ENCODE data around the gene NEK6.

Gene NEK6

GRCh38 chr9:124296796-124297550 is 39.2 kb downstream of the NEK6 start:
- Mint-ChIP-seq H3K27me3 (ENCODE audit: low read depth) (no peaks in the 10 kb centered on the region), H3K4me1 (ENCODE audit: low read depth) (peaks cover 30% of the 10 kb centered on the region), H3K9me3 (no peaks in the 10 kb centered on the region), H3K36me3 (ENCODE audit: low read depth) (no peaks in the 10 kb centered on the region), H3K27ac (no peak overlapping the region), H3K4me3 (no peak overlapping the region)
- no peak for DNase-seq (ENCODE audit: low spot score)

DNA sequence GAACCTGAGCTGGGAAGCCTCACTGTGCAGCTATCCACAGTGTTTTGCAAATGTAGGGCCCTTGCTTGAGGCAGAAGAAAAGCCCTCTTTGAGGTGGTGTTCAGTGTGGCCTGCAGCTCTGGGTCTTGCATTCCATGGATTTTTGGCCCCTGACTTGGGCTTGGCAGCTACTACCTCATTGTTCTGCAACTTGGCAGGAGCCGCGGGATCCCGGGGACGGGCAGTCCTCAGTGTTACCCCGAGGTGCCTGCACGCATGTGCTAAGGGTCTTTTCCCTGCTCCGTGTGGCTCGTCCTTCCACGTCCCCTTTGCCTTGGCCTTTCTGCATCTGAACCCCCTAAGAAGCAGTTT is 39.8 kb downstream of the NEK6 start:
- H3K36me3 Mint-ChIP-seq (ENCODE audit: low read depth) = no peaks in the 10 kb centered on the region
- H3K27me3 Mint-ChIP-seq (ENCODE audit: low read depth) = no peaks in the 10 kb centered on the region
- no peak overlapping the region for H3K4me3 Mint-ChIP-seq
- DNase-seq (ENCODE audit: low spot score) = no peak
- peaks cover 26% of the 10 kb centered on the region for H3K4me1 Mint-ChIP-seq (ENCODE audit: low read depth)
- H3K9me3 Mint-ChIP-seq = no peaks in the 10 kb centered on the region
- no peak overlapping the region for H3K27ac Mint-ChIP-seq

GRCh38 chr9:124297915-124298645 is 40.3 kb downstream of the NEK6 start:
- H3K4me1 Mint-ChIP-seq (ENCODE audit: low read depth) = peaks cover 21% of the 10 kb centered on the region

GRCh38 chr9:124298646-124299235 is 41.0 kb downstream of the NEK6 start:
- Mint-ChIP-seq H3K9me3 (no peaks in the 10 kb centered on the region), H3K4me3 (no peak overlapping the region), H3K36me3 (ENCODE audit: low read depth) (peaks cover 4% of the 10 kb centered on the region), H3K27me3 (ENCODE audit: low read depth) (no peaks in the 10 kb centered on the region), H3K4me1 (ENCODE audit: low read depth) (peaks cover 20% of the 10 kb centered on the region), H3K27ac (no peak overlapping the region)
- DNase-seq (ENCODE audit: low spot score) = no peak

More at GRCh38 chr9:124297915-124298645, 40.3 kb downstream of the NEK6 start:
- DNase-seq (ENCODE audit: low spot score) = no peak
- Mint-ChIP-seq H3K9me3 (no peaks in the 10 kb centered on the region), H3K36me3 (ENCODE audit: low read depth) (no peaks in the 10 kb centered on the region), H3K4me3 (no peak overlapping the region), H3K27me3 (ENCODE audit: low read depth) (no peaks in the 10 kb centered on the region), H3K27ac (no peak overlapping the region)

GRCh38 chr9:124299515-124300090 is 41.9 kb downstream of the NEK6 start:
- peaks cover 4% of the 10 kb centered on the region for H3K36me3 Mint-ChIP-seq (ENCODE audit: low read depth)
- no peaks in the 10 kb centered on the region for H3K27me3 Mint-ChIP-seq (ENCODE audit: low read depth)
- peak overlapping the region; percentile 6 for H3K27ac Mint-ChIP-seq
- peaks cover 15% of the 10 kb centered on the region for H3K4me1 Mint-ChIP-seq (ENCODE audit: low read depth)
- H3K9me3 Mint-ChIP-seq = no peaks in the 10 kb centered on the region
- H3K4me3 Mint-ChIP-seq = no peak overlapping the region
- no peak for DNase-seq (ENCODE audit: low spot score)

DNA sequence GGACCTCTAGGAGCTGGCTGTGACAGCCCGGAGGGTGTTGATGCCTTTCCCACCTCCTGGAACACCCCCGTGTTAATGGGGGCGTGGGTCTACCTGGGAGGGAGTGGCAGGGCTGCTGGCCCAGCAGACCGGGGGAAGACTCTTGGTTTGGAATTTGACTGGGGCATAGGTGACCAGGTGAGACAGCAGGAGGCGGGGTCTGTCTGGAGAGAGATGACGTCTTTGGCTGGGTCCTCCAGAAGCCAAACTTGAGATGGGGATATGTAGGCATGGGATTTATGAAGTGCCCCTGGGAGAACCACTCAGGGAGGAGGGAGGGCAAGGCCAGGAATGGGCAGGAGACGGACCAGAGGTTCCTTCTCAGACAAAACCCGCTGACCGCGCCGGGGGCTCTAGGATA is 42.6 kb downstream of the NEK6 start:
- no peaks in the 10 kb centered on the region for H3K27me3 Mint-ChIP-seq (ENCODE audit: low read depth)
- peaks cover 7% of the 10 kb centered on the region for H3K36me3 Mint-ChIP-seq (ENCODE audit: low read depth)
- no peak overlapping the region for H3K27ac Mint-ChIP-seq
- H3K4me1 Mint-ChIP-seq (ENCODE audit: low read depth) = peaks cover 11% of the 10 kb centered on the region
- H3K9me3 Mint-ChIP-seq = no peaks in the 10 kb centered on the region
- DNase-seq (ENCODE audit: low spot score) = no peak
- H3K4me3 Mint-ChIP-seq = no peak overlapping the region

DNA sequence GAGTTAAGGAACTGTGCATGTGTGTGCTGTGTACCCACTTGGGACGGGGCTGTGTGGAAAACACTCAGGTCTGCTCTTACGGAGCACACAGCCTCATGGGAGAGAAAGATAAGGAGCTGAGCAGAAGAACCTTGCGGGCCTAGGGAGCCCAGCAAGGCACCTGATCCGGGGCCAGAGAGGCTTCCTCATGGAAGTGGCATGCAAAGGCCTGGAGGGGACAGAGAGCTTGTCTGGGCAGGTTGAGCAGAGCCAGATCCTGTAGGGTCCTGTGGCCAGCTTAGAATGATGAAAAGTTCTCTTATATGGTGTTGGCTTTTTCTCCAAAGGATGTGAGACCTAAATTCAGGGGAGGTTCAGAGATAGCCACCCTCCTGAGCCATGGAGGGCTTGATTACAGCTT is 45.2 kb downstream of the NEK6 start:
- no peaks in the 10 kb centered on the region for H3K27me3 Mint-ChIP-seq (ENCODE audit: low read depth)
- no peak overlapping the region for H3K4me3 Mint-ChIP-seq
- H3K36me3 Mint-ChIP-seq (ENCODE audit: low read depth) = peaks cover 7% of the 10 kb centered on the region
- no peak overlapping the region for H3K27ac Mint-ChIP-seq
- no peak for DNase-seq (ENCODE audit: low spot score)
- no peaks in the 10 kb centered on the region for H3K9me3 Mint-ChIP-seq
- peaks cover 14% of the 10 kb centered on the region for H3K4me1 Mint-ChIP-seq (ENCODE audit: low read depth)

GRCh38 chr9:124303762-124304161 is 46.0 kb downstream of the NEK6 start:
- no peak for DNase-seq (ENCODE audit: low spot score)
- Mint-ChIP-seq H3K4me3 (no peak overlapping the region), H3K27me3 (ENCODE audit: low read depth) (no peaks in the 10 kb centered on the region), H3K36me3 (ENCODE audit: low read depth) (peaks cover 7% of the 10 kb centered on the region), H3K27ac (no peak overlapping the region), H3K9me3 (no peaks in the 10 kb centered on the region), H3K4me1 (ENCODE audit: low read depth) (peaks cover 14% of the 10 kb centered on the region)

DNA sequence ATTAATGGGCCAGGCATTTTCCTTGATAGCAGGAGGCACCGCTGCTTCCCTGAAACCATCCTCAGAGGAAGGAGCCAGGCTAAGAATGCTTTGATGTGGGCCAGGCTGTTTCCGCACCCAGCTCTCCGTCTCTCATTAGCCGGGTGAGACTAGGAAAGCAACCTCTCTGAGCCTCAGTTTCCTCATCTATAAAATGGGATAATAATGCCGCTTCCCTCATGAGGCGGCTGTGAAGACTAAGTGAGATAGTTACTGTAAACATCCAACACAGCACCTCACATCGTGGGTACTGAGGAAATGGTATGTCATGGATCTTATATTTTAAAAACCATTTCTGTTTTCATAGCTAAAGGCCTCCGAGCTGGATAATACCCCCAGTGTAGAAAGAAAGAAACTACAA is 46.5 kb downstream of the NEK6 start:
- no peaks in the 10 kb centered on the region for H3K9me3 Mint-ChIP-seq
- H3K27me3 Mint-ChIP-seq (ENCODE audit: low read depth) = no peaks in the 10 kb centered on the region
- H3K4me3 Mint-ChIP-seq = no peak overlapping the region
- peaks cover 11% of the 10 kb centered on the region for H3K4me1 Mint-ChIP-seq (ENCODE audit: low read depth)
- no peak overlapping the region for H3K27ac Mint-ChIP-seq
- DNase-seq (ENCODE audit: low spot score) = no peak
- H3K36me3 Mint-ChIP-seq (ENCODE audit: low read depth) = peaks cover 7% of the 10 kb centered on the region

DNA sequence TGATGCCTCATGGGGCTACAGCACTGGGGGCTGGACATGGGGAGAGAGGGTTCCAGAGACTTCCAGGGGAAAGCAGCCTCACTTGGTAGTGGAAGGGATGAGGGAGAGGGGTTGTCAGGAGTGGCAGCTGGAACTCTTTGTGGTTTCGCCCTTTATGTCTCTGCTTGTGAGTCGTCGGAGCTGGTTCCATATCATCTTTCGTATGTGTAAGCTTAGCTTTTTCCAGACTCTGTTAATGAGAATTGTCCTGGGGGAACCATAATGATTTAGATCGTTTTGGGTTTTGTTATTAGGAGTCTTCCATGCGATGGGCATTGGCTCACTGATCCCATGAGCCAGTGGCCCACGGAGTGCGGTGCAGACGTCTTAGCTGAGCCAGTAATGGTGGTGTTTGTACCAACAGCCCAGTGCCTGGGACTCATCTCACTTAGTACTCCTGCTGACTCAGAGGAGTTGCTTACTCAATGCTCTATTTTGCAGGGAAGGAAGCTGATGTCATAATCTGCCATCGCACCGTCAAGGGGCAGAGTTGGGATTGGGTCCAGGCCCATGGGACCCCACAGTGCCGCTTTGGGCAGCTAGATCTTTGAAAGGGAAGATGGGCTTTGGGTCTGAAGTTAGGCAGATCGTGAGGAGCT is 48.5 kb downstream of the NEK6 start:
- Mint-ChIP-seq H3K27ac (no peak overlapping the region), H3K9me3 (no peaks in the 10 kb centered on the region), H3K27me3 (ENCODE audit: low read depth) (no peaks in the 10 kb centered on the region), H3K4me1 (ENCODE audit: low read depth) (peaks cover 5% of the 10 kb centered on the region), H3K36me3 (ENCODE audit: low read depth) (peaks cover 8% of the 10 kb centered on the region), H3K4me3 (no peak overlapping the region)
- DNase-seq (ENCODE audit: low spot score) = no peak

DNA sequence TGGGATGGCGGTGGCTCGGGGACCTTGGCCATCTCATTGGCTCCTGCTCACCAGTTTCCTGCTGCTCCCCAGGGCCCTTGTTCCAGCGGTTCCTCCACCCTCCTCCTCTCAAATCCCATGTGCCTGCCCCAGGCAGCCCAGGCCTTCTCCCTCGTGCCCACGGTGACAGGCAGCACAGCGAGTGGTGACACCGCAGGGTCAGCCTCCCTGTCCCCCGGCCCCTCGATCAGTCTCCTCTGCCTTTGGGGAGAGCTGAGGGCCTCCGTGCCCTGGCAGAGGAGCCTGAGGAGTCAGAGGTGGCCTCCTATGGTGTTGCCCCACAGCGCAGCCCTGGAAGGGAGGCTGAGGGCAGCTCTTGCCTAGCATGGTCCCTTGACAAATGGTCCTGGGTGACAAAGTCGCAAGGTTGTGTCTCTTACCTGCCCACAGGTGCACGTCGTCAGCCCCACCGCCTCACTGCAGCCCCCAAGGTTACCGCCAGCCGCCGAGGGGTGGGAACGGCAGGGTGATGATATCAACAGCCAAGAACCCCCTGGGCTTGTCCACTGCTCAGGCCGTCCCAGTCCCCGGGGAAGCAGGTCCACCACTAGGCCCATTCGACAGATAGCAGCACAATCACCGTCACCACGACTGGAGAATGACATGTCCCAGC is 49.8 kb downstream of the NEK6 start:
- Mint-ChIP-seq H3K9me3 (no peaks in the 10 kb centered on the region), H3K4me3 (no peak overlapping the region), H3K36me3 (ENCODE audit: low read depth) (peaks cover 8% of the 10 kb centered on the region), H3K27ac (no peak overlapping the region), H3K4me1 (ENCODE audit: low read depth) (peaks cover 5% of the 10 kb centered on the region), H3K27me3 (ENCODE audit: low read depth) (no peaks in the 10 kb centered on the region)
- no peak for DNase-seq (ENCODE audit: low spot score)

DNA sequence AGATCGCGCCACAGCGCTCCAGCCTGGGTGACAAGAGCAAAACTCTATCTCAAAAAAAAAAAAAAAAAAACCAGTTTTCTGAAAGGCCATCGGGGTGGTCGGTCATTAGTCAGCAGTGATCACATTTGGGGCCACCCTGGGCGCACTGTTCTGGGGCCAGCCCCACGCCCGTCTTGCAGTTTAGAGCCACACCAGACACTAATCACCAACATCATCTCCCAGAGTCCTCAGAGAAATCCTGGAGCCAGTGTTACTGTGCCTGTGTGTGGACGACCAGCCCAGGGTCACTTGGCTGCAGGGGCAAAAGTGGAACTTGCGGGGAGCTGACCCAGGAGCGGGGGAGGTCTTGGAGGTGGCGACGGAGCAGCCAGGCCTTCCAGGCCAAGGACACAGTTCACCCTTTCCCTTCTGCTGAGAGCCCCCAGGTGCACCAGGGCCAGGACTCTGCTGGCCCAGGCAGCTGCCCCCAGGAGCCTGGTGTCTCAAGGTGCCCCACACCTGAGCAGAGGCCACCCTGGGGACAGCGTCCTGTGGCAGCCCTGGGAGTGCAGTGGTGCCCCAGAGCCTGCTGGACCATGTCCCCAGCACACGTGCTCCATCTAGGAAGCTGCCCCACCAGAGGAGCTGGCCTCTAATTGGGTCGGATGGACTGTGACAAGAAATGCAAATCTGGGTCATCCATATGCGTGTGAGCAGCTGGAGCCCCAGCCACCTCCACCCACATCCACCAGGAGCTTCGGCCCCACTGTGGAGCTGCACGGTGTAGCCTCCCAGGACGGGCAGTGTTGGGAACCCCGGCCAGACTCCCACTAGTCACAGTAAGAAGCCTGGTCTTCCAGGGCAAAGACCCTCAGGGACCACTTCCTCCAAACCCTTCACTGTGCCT is 51.1 kb downstream of the NEK6 start:
- Mint-ChIP-seq H3K4me3 (no peak overlapping the region), H3K27ac (no peak overlapping the region), H3K4me1 (ENCODE audit: low read depth) (peaks cover 5% of the 10 kb centered on the region), H3K27me3 (ENCODE audit: low read depth) (no peaks in the 10 kb centered on the region), H3K9me3 (no peaks in the 10 kb centered on the region), H3K36me3 (ENCODE audit: low read depth) (peaks cover 5% of the 10 kb centered on the region)
- DNase-seq (ENCODE audit: low spot score) = no peak

DNA sequence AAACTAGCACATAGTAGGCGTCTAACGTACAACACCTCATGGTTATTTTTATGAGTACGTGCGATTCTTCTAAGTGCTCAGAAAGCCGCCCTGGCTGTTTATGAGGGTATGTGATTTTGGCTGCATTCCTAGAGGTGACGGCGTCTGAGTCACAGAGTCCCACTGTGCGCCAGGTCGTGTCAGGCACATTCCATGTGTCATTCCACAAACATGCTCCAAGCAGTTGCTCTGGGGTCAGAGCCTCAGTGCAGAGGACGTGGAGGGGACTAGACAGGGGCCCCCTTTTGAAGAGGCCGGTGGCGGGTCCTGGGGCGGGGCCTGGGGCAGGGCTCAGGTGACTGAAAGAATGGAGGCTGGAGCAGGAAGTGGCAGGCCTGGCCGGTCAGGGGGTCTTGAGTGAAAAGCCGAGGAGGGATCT is 51.9 kb downstream of the NEK6 start:
- Mint-ChIP-seq H3K36me3 (ENCODE audit: low read depth) (peaks cover 5% of the 10 kb centered on the region), H3K4me1 (ENCODE audit: low read depth) (peaks cover 5% of the 10 kb centered on the region), H3K4me3 (no peak overlapping the region), H3K9me3 (no peaks in the 10 kb centered on the region), H3K27ac (no peak overlapping the region), H3K27me3 (ENCODE audit: low read depth) (no peaks in the 10 kb centered on the region)
- DNase-seq (ENCODE audit: low spot score) = no peak
